Rectal smooth muscle tissue (tissue), 1 donor: ENCODE measurements around the gene MSL1.

ENCODE experiments used
- H3K27ac ChIP-seq: one replicate; pipeline ENCODE4 v1.7.0; 2013; ENCODE audit warnings: low read depth, low read length, inconsistent platforms
- H3K27me3 ChIP-seq: one replicate; pipeline ENCODE4 v1.7.0; 2013; ENCODE audit warnings: low read length; ENCODE audit not compliant: control insufficient read depth, insufficient read depth
- H3K36me3 ChIP-seq: one replicate; pipeline ENCODE4 v1.7.0; 2013; ENCODE audit warnings: low read length; ENCODE audit not compliant: control insufficient read depth, insufficient read depth
- H3K4me1 ChIP-seq: one replicate; pipeline ENCODE4 v1.7.0; 2013; ENCODE audit warnings: low read length; ENCODE audit not compliant: control insufficient read depth, insufficient read depth
- H3K4me3 ChIP-seq: one replicate; pipeline ENCODE4 v1.7.0; 2013; ENCODE audit warnings: low read length
- H3K9ac ChIP-seq: one replicate; pipeline ENCODE4 v1.7.0; 2013; ENCODE audit warnings: low read length

The MSL1 gene

DNA sequence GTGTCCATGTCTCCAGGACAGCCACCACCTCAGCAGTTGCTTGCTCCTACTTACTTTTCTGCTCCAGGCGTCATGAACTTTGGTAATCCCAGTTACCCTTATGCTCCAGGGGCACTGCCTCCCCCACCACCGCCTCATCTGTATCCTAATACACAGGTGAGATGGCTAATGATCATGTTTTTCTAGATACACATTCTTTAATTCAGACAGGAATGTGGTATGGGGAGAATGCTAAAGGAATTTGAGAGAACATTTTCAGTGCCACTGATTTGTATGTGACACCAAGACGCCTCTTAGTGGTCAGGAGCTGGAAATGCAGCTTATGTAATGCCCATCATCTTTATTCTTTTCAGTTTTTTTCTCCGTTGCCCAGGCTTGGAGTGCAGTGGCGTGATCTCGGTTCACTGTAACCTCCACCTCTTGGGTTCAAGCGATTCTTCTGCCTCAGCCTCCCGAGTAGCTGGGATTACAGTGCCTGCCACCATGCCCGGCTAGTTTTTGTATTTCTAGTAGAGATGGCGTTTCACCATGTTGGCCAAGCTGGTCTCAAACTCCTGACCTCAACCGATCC, 46.6 kb downstream of the MSL1 start:
- Histone ChIP-seq H3K4me1 (peaks cover 5% of the 10 kb centered on the region), H3K9ac (no peak overlapping the region), H3K27ac (peak overlapping the region; percentile 38), H3K36me3 (peaks cover 40% of the 10 kb centered on the region), H3K4me3 (no peak overlapping the region), H3K27me3 (no peaks in the 10 kb centered on the region)

DNA sequence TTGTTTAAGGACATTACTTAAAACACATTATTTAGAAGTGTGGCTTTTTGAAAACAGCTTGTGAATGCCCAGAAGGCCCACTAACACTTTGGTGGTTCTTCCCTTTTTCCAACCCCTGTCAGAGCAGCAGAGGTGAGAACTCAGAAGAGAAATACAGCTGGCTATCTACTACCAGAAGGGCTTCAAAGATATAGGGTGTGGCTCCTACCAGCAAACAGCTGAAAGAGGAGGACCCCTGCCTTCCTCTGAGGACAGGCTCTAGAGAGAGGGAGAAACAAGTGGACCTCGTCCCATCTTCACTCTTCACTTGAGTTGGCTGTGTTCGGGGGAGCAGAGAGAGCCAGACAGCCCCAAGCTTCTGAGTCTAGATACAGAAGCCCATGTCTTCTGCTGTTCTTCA, 48.6 kb downstream of the MSL1 start:
- no peak overlapping the region for H3K9ac ChIP-seq
- peaks cover 32% of the 10 kb centered on the region for H3K36me3 ChIP-seq
- no peak overlapping the region for H3K4me3 ChIP-seq
- no peak overlapping the region for H3K27ac ChIP-seq
- H3K27me3 ChIP-seq: no peaks in the 10 kb centered on the region
- peaks cover 5% of the 10 kb centered on the region for H3K4me1 ChIP-seq

DNA sequence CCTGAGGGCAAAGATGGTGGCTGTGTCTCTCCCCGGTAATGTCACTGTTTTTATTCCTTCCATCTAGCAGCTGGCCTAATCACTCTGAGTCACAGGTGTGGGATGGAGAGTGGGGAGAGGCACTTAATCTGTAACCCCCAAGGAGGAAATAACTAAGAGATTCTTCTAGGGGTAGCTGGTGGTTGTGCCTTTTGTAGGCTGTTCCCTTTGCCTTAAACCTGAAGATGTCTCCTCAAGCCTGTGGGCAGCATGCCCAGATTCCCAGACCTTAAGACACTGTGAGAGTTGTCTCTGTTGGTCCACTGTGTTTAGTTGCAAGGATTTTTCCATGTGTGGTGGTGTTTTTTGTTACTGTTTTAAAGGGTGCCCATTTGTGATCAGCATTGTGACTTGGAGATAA, 50.0 kb downstream of the MSL1 start:
- Histone ChIP-seq H3K27ac (no peak overlapping the region), H3K4me1 (peaks cover 5% of the 10 kb centered on the region), H3K9ac (no peak overlapping the region), H3K27me3 (no peaks in the 10 kb centered on the region), H3K36me3 (peaks cover 31% of the 10 kb centered on the region), H3K4me3 (no peak overlapping the region)

DNA sequence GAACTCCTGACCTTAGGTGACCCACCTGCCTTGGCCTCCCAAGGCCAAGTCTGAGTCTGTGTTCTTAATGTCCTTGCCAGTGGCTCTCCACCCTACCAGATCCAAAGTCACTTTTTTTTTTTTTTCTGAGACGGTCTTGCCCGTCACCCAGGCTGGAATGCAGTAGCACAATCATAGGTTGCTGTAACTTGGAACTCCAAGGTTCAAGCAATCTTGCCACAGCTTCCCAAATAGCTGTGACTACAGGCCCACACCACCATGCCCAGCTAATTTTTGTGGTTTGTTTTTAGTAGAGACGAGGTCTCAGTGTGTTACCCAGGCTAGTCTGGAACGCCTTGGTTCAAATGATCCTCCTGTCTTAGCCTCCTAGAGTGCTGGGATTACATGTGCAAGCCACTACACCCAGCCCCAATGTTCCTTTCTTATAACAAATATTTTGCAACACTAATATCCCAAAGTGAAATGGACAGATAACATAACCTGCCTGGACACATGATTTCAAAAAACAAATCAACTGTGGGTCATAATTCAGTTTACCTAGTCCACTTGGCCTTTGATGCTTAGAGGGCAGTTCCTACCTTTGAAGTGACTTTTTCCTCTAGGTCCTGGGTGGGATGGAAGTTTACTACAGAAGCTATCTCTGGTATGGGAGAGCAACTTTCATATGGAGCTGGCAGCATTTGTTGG, 51.5 kb downstream of the MSL1 start:
- Histone ChIP-seq H3K27me3 (no peaks in the 10 kb centered on the region), H3K36me3 (peaks cover 21% of the 10 kb centered on the region), H3K4me1 (peaks cover under 1% of the 10 kb centered on the region), H3K27ac (no peak overlapping the region), H3K9ac (no peak overlapping the region), H3K4me3 (no peak overlapping the region)

DNA sequence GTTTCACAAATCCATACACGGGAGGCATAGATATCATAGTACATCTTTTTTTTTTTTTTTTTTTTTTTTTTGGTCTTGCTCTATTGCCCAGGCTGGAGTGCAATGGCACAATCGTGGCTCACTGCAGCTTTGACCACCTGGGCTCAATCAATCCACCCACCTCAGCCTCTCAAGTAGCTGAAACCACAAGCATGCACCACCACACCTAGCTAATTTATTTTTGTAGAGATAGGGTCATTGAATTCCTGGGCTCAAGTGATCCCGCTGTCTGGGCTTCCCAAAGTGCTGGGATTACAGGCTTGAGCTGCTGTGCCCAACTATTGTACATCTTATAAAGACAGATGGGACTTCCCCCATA, 52.0 kb downstream of the MSL1 start:
- Histone ChIP-seq H3K4me3 (no peak overlapping the region), H3K36me3 (peaks cover 20% of the 10 kb centered on the region), H3K27ac (no peak overlapping the region)

DNA sequence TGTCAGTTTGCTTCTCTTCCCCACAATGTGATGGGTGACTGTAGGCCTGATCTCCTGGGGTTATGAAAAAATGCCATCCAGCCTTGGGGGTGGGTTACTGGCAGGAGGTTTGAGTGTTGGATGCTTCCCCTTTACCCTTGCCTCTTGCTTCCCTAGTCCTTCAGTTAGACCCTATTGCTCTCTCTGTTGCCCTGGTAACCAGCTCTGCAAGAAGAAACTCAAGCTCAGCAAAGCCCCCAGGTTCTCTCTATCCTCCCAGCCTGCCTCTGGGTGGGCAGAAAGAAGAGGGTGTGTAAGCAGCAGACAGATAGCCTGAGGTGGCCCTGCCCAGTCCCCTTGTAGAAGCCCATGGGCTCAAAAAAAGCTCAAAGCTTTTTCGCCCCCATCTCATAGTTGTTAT, 52.7 kb downstream of the MSL1 start:
- no peak overlapping the region for H3K9ac ChIP-seq
- H3K4me1 ChIP-seq: no peaks in the 10 kb centered on the region
- no peak overlapping the region for H3K4me3 ChIP-seq
- no peak overlapping the region for H3K27ac ChIP-seq
- no peaks in the 10 kb centered on the region for H3K27me3 ChIP-seq
- peaks cover 18% of the 10 kb centered on the region for H3K36me3 ChIP-seq

More for the DNA sequence above, 52.0 kb downstream of the MSL1 start:
- Histone ChIP-seq H3K4me1 (no peaks in the 10 kb centered on the region), H3K9ac (no peak overlapping the region), H3K27me3 (no peaks in the 10 kb centered on the region)

DNA sequence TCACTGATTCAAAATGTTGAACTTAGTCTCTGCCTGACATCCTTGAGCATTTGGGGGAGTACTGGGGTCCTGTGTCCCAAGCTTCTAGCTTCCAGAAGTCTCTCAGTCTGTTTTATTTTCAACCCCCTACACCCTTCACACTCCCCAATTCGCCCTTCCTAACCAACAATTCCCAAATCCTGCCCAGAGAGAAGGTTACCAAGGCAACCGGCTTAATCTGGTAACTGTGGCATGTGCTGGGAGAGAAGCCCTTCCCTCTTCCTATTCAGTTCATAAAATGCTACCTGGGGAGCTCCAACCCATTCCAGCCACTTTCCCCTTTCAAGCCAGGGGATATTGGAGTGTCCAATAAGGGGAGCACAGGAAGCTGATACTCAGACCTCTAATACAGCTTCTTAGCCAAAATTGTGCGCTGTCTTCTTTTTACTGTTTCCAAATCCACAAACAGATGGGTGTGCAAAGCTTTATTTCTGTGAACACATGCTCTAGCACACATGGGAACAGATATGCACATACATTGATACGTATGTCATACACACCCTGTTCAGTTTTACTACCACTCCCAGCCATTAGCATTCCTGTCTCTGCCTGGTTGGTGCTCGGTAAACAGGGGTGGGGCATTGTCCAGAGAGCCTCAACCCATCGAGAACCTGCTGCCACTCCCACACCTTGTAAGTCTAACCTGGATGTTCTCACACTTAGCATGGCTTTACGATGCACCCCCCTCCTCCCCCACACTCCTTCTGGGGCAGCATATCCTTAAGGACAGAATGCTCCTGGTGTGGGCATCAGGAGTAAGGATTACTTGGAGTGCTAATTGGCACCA, 54.4 kb downstream of the MSL1 start:
- Histone ChIP-seq H3K36me3 (peaks cover 8% of the 10 kb centered on the region), H3K27me3 (no peaks in the 10 kb centered on the region), H3K9ac (no peak overlapping the region), H3K4me1 (no peaks in the 10 kb centered on the region), H3K4me3 (peak overlapping the region; percentile 16), H3K27ac (no peak overlapping the region)

DNA sequence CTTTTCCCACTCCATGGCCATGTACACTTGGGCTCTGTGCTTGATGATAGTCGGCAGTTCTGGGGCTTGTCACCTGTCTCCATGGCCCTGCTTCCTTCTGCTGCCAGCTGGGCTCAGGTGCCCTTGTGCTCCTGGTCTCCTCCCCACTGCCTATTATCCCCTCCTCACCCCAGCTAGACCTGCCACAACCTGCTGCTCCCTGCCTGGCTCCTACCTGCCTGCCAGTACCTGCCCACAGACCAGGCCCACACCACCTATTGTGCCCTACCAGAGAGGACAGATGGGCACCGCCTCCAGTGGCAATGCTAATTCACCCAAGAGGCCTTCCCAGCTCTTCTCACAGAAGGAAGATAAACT, 55.0 kb downstream of the MSL1 start:
- Histone ChIP-seq H3K27ac (no peak overlapping the region), H3K4me1 (no peaks in the 10 kb centered on the region), H3K36me3 (peaks cover 3% of the 10 kb centered on the region), H3K27me3 (no peaks in the 10 kb centered on the region), H3K9ac (no peak overlapping the region), H3K4me3 (no peak overlapping the region)

DNA sequence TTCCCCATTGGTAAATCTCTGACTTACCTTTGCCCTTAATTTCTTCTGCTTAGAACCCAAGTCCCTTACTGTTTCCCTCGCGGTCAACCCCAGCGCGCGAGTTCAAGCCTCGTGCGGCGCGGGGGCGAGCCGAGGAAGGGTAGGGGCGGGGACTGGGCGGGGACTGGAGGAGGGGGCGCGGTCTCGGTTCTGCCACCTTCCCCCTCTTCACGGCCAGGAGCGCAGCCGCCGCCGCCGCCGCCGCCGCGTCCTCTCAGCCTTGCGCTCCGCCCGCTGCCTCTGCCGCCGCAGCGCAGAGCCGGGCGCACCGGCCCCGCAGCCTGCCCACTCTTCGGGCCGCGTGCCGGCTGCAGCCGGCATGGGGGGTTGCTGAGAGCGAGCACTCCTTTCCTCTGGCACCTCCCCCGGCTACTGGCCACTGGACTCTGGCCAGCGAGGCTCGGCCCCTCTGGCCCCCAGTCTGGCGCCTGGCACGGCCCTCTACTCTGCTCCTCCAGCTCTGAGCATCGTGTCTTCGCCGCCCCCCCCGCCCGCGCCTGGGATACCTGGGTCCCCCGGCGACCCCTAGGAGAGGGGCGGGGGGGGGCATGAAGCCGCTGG, 55.6 kb downstream of the MSL1 start, which contains the start of gene RAPGEFL1:
TSS of gene RAPGEFL1 (plus strand) at position 196 of the 600 bp plus-strand sequence. CDS start at position 588, 392 bp downstream.
- H3K4me1 ChIP-seq: no peaks in the 10 kb centered on the region
- H3K27me3 ChIP-seq: no peaks in the 10 kb centered on the region
- no peaks in the 10 kb centered on the region for H3K36me3 ChIP-seq
- peak within 1 kb of the TSS; percentile 65 for H3K4me3 ChIP-seq
- no peak within 1 kb of the TSS for H3K27ac ChIP-seq
- H3K9ac ChIP-seq: peak within 1 kb of the TSS; percentile 52

DNA sequence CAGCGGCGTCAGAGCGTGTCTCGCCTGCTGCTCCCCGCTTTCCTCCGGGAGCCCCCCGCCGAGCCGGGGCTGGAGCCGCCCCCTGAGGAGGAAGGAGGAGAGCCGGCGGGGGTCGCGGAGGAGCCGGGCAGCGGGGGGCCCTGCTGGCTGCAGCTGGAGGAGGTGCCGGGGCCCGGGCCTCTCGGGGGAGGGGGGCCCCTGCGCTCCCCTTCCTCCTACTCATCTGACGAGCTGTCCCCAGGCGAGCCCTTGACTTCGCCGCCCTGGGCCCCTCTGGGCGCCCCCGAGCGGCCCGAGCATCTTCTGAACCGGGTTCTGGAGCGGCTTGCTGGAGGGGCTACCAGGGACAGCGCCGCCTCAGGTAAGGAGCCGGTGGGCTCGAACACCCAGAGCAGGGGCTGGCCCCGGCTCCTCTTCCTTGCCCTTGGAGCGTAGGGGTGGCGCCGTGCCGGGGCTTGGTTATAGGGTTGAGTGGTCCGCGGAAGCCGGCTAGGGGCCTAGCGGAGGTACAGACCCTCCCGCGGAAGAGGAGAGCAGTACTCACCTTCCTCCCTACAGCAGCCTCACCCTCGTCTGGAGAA, 56.3 kb downstream of the MSL1 start:
- Histone ChIP-seq H3K27me3 (no peaks in the 10 kb centered on the region), H3K4me3 (peak overlapping the region; percentile 62), H3K4me1 (no peaks in the 10 kb centered on the region), H3K36me3 (no peaks in the 10 kb centered on the region), H3K9ac (peak overlapping the region; percentile 52), H3K27ac (no peak overlapping the region)

DNA sequence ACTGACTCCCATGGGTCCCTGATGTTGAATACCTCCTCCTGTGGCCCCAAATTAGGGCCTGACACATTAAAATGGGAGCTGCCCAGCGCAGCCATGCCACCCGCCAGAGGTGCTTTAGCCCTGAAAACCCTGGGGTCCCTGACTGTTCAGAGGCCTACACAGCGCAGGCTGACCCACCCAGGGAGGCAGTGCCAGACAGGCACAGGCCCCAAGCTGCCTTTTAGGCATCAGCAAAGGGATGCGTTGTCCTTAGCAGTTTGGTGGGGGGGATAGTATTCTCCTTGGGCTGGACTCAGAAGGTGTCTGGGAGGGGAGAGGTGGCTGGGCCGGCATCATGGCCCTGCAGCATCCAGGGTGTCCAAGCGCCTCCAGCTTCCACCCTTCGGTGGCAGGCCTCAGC, 56.9 kb downstream of the MSL1 start:
- H3K9ac ChIP-seq: peak overlapping the region; percentile 52
- no peaks in the 10 kb centered on the region for H3K36me3 ChIP-seq
- H3K27me3 ChIP-seq: no peaks in the 10 kb centered on the region
- H3K4me3 ChIP-seq: peak overlapping the region; percentile 62
- H3K27ac ChIP-seq: no peak overlapping the region
- no peaks in the 10 kb centered on the region for H3K4me1 ChIP-seq
